WTC11 (cell line): ENCODE data around the gene CTNNA2. TPM values are rescaled to one million over a fixed set of nuclear protein-coding genes. Genes with fewer than 3 reads are reported as not detected.

Source experiments
- ATAC-seq: fragments of 200-7000 bp; cut with Tn5 transposase; 2 replicates; pipeline ENCODE4 v1.10.0; 2021; ENCODE audit warnings: mild to moderate bottlenecking, moderate library complexity
- CTCF ChIA-PET: fragments of 300-600 bp; sonication (Branson Sonifier 250); formaldehyde crosslinking; loops from one replicate; lab custom pipeline; 2021; ENCODE audit warnings: antibody characterized with exemption; lab: Charles Lee
- POLR2A ChIA-PET: fragments of 350-600 bp; sonication (Branson Sonifier 250); formaldehyde crosslinking; loops from one replicate; lab custom pipeline; 2021; ENCODE audit warnings: antibody characterized with exemption; lab: Charles Lee
- DNase-seq: peaks from one replicate; pipeline ENCODE4 v3.0.0; 2021; ENCODE audit warnings: low spot score
- H3K27ac Mint-ChIP-seq: 2 replicates; pipeline ENCODE4 v1.8.0; 2021; ENCODE audit warnings: mixed read lengths
- H3K27me3 Mint-ChIP-seq: 2 replicates; pipeline ENCODE4 v1.8.0; 2021; ENCODE audit warnings: low read depth, mild to moderate bottlenecking, moderate library complexity, mixed read lengths
- H3K36me3 Mint-ChIP-seq: 2 replicates; pipeline ENCODE4 v1.8.0; 2021; ENCODE audit warnings: mixed read lengths
- H3K4me1 Mint-ChIP-seq: 2 replicates; pipeline ENCODE4 v1.8.0; 2022; ENCODE audit warnings: mixed read lengths
- H3K4me3 Mint-ChIP-seq: 2 replicates; pipeline ENCODE4 v1.8.0; 2021; ENCODE audit warnings: mild to moderate bottlenecking, moderate library complexity, mixed read lengths
- H3K9me3 Mint-ChIP-seq: 2 replicates; pipeline ENCODE4 v1.8.0; 2021; ENCODE audit warnings: mixed read lengths
- AR ChIP-seq: fragments of 250-450 bp; sonication (Bioruptor Pico); IDR thresholded peaks from 2 replicates; pipeline ENCODE4 v1.9.0; 2021; ENCODE audit warnings: mild to moderate bottlenecking
- EMX1 ChIP-seq: fragments of 250-450 bp; sonication (Bioruptor Pico); IDR thresholded peaks from 2 replicates; pipeline ENCODE4 v1.8.0; 2021; ENCODE audit warnings: mild to moderate bottlenecking
- FOXK1 ChIP-seq: sonication (generic); formaldehyde crosslinking; IDR thresholded peaks from 2 replicates; pipeline ENCODE4 v1.8.0; 2022; ENCODE audit warnings: mild to moderate bottlenecking, moderate library complexity, missing genetic modification reagents
- FOXP1 ChIP-seq: sonication (generic); formaldehyde crosslinking; IDR thresholded peaks from 2 replicates; pipeline ENCODE4 v1.8.0; 2022; ENCODE audit warnings: missing genetic modification reagents, mild to moderate bottlenecking, moderate library complexity, borderline replicate concordance
- HMGA2 ChIP-seq: fragments of 250-450 bp; sonication (Bioruptor Pico); IDR thresholded peaks from 2 replicates; pipeline ENCODE4 v1.4.0; 2021; ENCODE audit warnings: mild to moderate bottlenecking, moderate library complexity
- JAZF1 ChIP-seq: fragments of 250-450 bp; sonication (Bioruptor Pico); IDR thresholded peaks from 2 replicates; pipeline ENCODE4 v1.9.0; 2021; ENCODE audit warnings: moderate library complexity, mild to moderate bottlenecking, inconsistent platforms
- JUN ChIP-seq: sonication (generic); formaldehyde crosslinking; IDR thresholded peaks from 2 replicates; pipeline ENCODE4 v1.8.0; 2023; ENCODE audit warnings: mild to moderate bottlenecking, missing genetic modification reagents
- KAT7 ChIP-seq: sonication (generic); formaldehyde crosslinking; IDR thresholded peaks from 2 replicates; pipeline ENCODE4 v1.8.1; 2023; ENCODE audit warnings: missing genetic modification reagents, mild to moderate bottlenecking, borderline replicate concordance
- NFATC4 ChIP-seq: fragments of 250-450 bp; sonication (Bioruptor Pico); IDR thresholded peaks from 2 replicates; pipeline ENCODE4 v1.9.0; 2021; ENCODE audit warnings: mild to moderate bottlenecking
- NFE2L1 ChIP-seq: sonication (generic); formaldehyde crosslinking; IDR thresholded peaks from 2 replicates; pipeline ENCODE4 v1.8.1; 2023; ENCODE audit warnings: missing genetic modification reagents
- NR1H2 ChIP-seq: sonication (generic); formaldehyde crosslinking; IDR thresholded peaks from 2 replicates; pipeline ENCODE4 v1.9.0; 2021; ENCODE audit warnings: mild to moderate bottlenecking, moderate library complexity, missing genetic modification reagents
- OVOL2 ChIP-seq: fragments of 250-450 bp; sonication (Bioruptor Pico); IDR thresholded peaks from 2 replicates; pipeline ENCODE4 v1.9.0; 2021; ENCODE audit warnings: mild to moderate bottlenecking, borderline replicate concordance
- SMAD3 ChIP-seq: sonication (generic); formaldehyde crosslinking; IDR thresholded peaks from 2 replicates; pipeline ENCODE4 v1.8.0; 2022; ENCODE audit warnings: missing genetic modification reagents, mild to moderate bottlenecking, borderline replicate concordance
- TEAD4 ChIP-seq: sonication (generic); formaldehyde crosslinking; IDR thresholded peaks from 2 replicates; pipeline ENCODE4 v1.8.0; 2022; ENCODE audit warnings: mild to moderate bottlenecking, missing genetic modification reagents
- ZNF121 ChIP-seq: sonication (generic); formaldehyde crosslinking; IDR thresholded peaks from 2 replicates; pipeline ENCODE4 v1.8.0; 2023; ENCODE audit warnings: missing genetic modification reagents
- ZNF232 ChIP-seq: sonication (generic); formaldehyde crosslinking; IDR thresholded peaks from 2 replicates; pipeline ENCODE4 v1.8.0; 2022; ENCODE audit warnings: mild to moderate bottlenecking, missing genetic modification reagents
- ZNF671 ChIP-seq: fragments of 250-450 bp; sonication (Bioruptor Pico); IDR thresholded peaks from 2 replicates; pipeline ENCODE4 v1.8.0; 2021; ENCODE audit warnings: mild to moderate bottlenecking
- total RNA-seq: library from RNA; stranded (reverse); gene quantifications from 3 replicates; pipeline ENCODE4 v1.2.3, GENCODE V29; 2021
- TF ChIP-seq, protein P1 (sequence below): sonication (generic); formaldehyde crosslinking; IDR thresholded peaks from 2 replicates; pipeline ENCODE4 v1.8.1; 2023; ENCODE audit warnings: mild to moderate bottlenecking, missing genetic modification reagents, moderate library complexity
- TF ChIP-seq, protein P2 (sequence below): fragments of 250-450 bp; sonication (Bioruptor Pico); IDR thresholded peaks from 2 replicates; pipeline ENCODE4 v1.8.0; 2021; ENCODE audit warnings: mild to moderate bottlenecking
- TF ChIP-seq, protein P3 (sequence below): sonication (generic); formaldehyde crosslinking; IDR thresholded peaks from 2 replicates; pipeline ENCODE4 v1.8.0; 2023; ENCODE audit warnings: mild to moderate bottlenecking, missing genetic modification reagents

Gene CTNNA2
- total RNA-seq, 1 experiment from 2014 or later: 3.8 TPM

- no peak for TF ChIP-seq TEAD4 (CRISPR knock-in tag)
- TF ChIP-seq ZNF121 (CRISPR knock-in tag): no peak
- TF ChIP-seq FOXP1 (CRISPR knock-in tag): no peak
- TF ChIP-seq HMGA2 (CRISPR knock-in tag): no peak
- TF ChIP-seq NFE2L1 (CRISPR knock-in tag): no peak
- no peak for TF ChIP-seq SMAD3 (CRISPR knock-in tag)
- no peak for TF ChIP-seq NR1H2 (CRISPR knock-in tag)
- TF ChIP-seq, protein P1, sequence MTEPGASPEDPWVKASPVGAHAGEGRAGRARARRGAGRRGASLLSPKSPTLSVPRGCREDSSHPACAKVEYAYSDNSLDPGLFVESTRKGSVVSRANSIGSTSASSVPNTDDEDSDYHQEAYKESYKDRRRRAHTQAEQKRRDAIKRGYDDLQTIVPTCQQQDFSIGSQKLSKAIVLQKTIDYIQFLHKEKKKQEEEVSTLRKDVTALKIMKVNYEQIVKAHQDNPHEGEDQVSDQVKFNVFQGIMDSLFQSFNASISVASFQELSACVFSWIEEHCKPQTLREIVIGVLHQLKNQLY (CRISPR knock-in tag): no peak
Observed at GRCh38 chr2:80048296-80048695, 535.4 kb downstream of the CTNNA2 start (continued).

DNA sequence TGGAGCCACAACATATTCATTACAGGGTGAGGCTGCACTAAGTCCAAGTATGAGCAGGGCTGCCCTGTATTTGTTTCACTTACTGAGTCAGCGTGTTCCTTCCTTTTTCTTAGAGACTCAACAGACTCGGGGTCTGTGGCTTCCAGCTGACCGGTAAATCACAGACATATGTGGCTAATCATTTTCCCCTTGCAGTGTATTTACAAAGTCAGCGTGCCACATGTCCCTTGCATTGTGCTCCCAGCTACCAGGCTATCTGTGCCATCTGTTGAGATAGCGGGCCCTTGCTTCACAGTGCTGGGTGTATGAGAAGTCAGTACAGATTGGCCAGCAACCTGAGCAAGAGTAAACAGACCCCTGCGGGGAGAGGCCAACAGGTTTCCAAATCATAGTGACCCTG is 537.4 kb downstream of the CTNNA2 start:
- no peak for ATAC-seq
- POLR2A ChIA-PET: no interaction called here
- CTCF ChIA-PET: interaction anchor here (0.6 kb wide), 1 partner anchor 249 kb away, joined by 3 read pairs; no protein-coding TSS in a partner anchor

DNA sequence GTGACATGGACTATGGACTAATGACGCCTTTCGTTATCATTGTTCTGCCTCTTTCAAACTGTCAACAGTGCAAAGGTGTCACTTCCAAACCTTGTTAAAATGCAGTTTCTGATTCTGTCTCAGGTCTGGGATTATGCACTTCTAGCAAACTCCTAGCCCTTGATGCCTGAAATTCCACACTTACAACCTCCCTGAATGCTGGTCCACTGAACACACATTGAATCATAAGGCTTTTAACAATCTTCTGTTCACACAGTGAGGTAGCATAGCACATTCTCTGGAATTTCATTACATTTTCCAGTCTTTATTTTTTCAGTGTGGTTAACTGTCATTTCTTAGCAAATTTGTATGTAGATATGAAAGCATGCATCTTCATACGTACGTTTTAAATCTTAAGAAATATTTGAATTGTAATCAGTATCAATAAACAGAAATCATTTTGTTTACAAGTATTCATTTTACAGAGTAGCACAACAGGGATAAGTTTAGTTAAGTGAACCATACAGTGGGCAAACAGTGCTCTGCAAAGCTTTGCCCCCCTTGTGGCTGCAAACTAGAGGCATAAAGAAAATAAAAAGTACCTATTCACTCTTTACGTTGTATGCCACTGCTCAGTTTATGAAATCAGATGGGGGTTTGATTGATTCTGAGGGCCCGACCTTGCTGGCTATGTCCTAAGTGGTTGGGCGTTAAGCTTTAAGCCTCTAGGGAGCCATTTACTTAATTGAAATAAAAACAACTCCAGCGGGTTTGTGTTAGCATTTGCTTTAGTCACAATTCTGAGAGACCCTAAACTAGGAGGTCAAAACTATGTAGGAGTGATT is 540.9 kb downstream of the CTNNA2 start:
- Mint-ChIP-seq H3K36me3 (no peaks in the 10 kb centered on the region), H3K4me3 (no peak overlapping the region), H3K27me3 (peaks cover 78% of the 10 kb centered on the region), H3K4me1 (peaks cover 41% of the 10 kb centered on the region), H3K9me3 (no peaks in the 10 kb centered on the region), H3K27ac (no peak overlapping the region)
- POLR2A ChIA-PET: no interaction called here
- peak; percentile 41 for ATAC-seq
- TF ChIP-seq, protein P2, sequence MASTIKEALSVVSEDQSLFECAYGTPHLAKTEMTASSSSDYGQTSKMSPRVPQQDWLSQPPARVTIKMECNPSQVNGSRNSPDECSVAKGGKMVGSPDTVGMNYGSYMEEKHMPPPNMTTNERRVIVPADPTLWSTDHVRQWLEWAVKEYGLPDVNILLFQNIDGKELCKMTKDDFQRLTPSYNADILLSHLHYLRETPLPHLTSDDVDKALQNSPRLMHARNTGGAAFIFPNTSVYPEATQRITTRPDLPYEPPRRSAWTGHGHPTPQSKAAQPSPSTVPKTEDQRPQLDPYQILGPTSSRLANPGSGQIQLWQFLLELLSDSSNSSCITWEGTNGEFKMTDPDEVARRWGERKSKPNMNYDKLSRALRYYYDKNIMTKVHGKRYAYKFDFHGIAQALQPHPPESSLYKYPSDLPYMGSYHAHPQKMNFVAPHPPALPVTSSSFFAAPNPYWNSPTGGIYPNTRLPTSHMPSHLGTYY (CRISPR knock-in tag): no peak
- TF ChIP-seq KAT7 (CRISPR knock-in tag) (no peak), OVOL2 (no peak), FOXK1 (CRISPR knock-in tag) (no peak), ZNF671 (no peak), ZNF232 (CRISPR knock-in tag) (no peak)
- TF ChIP-seq, protein P3, sequence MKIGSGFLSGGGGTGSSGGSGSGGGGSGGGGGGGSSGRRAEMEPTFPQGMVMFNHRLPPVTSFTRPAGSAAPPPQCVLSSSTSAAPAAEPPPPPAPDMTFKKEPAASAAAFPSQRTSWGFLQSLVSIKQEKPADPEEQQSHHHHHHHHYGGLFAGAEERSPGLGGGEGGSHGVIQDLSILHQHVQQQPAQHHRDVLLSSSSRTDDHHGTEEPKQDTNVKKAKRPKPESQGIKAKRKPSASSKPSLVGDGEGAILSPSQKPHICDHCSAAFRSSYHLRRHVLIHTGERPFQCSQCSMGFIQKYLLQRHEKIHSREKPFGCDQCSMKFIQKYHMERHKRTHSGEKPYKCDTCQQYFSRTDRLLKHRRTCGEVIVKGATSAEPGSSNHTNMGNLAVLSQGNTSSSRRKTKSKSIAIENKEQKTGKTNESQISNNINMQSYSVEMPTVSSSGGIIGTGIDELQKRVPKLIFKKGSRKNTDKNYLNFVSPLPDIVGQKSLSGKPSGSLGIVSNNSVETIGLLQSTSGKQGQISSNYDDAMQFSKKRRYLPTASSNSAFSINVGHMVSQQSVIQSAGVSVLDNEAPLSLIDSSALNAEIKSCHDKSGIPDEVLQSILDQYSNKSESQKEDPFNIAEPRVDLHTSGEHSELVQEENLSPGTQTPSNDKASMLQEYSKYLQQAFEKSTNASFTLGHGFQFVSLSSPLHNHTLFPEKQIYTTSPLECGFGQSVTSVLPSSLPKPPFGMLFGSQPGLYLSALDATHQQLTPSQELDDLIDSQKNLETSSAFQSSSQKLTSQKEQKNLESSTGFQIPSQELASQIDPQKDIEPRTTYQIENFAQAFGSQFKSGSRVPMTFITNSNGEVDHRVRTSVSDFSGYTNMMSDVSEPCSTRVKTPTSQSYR (CRISPR knock-in tag): no peak
- no peak for DNase-seq
- CTCF ChIA-PET: no interaction called here

More for the DNA sequence above, 537.4 kb downstream of the CTNNA2 start:
- no peak for DNase-seq
- H3K36me3 Mint-ChIP-seq: no peaks in the 10 kb centered on the region
- TF ChIP-seq EMX1 (CRISPR knock-in tag) (no peak), JUN (CRISPR knock-in tag) (no peak), JAZF1 (CRISPR knock-in tag) (no peak)
- peaks cover 24% of the 10 kb centered on the region for H3K4me1 Mint-ChIP-seq
- peaks cover 57% of the 10 kb centered on the region for H3K27me3 Mint-ChIP-seq
- no peak overlapping the region for H3K27ac Mint-ChIP-seq
- no peaks in the 10 kb centered on the region for H3K9me3 Mint-ChIP-seq
- no peak overlapping the region for H3K4me3 Mint-ChIP-seq

- Mint-ChIP-seq H3K4me1 (peaks cover 47% of the 10 kb centered on the region), H3K9me3 (no peaks in the 10 kb centered on the region), H3K4me3 (no peak overlapping the region), H3K27ac (no peak overlapping the region), H3K27me3 (peaks cover 77% of the 10 kb centered on the region), H3K36me3 (no peaks in the 10 kb centered on the region)
- TF ChIP-seq NFATC4 (CRISPR knock-in tag) (no peak), AR (CRISPR knock-in tag) (no peak), JUN (CRISPR knock-in tag) (no peak), NR1H2 (CRISPR knock-in tag) (no peak)
- POLR2A ChIA-PET: no interaction called here
- DNase-seq: no peak
- ATAC-seq: no peak
- CTCF ChIA-PET: no interaction called here
Observed at GRCh38 chr2:80054346-80054675, 541.5 kb downstream of the CTNNA2 start.
